Pancreas (tissue), 10 donors: Measurements from ENCODE around the gene WNT6. TPM values are rescaled to one million over a fixed set of nuclear protein-coding genes. Genes with fewer than 3 reads are reported as not detected.

Experiments
- ATAC-seq, 4 donors: fragments of 200-7000 bp; cut with Tn5 transposase; one replicate each; pipeline versions ENCODE4 v1.8.0 to v1.9.1; 2020; ENCODE audit warnings: mild to moderate bottlenecking in 4 of 4, moderate library complexity in 4 of 4
- DNase-seq, 6 donors: peaks; one replicate each; pipeline ENCODE4 v3.0.0-alpha.2; 2020
- FAIRE-seq: peaks from 2 replicates; lab custom pipeline; 2012; peaks lifted over from hg19 to GRCh38; lab: Jason Lieb, UNC
- H3K27ac ChIP-seq, 4 donors: fragments of 200-600 bp; sonication (generic); 1 replicate in 3 of 4; 2 replicates in 1 of 4; pipeline versions ENCODE4 v1.5.0 to v1.8.0; 2020
- H3K27me3 ChIP-seq, 4 donors: fragments of 200-600 bp; one replicate each; pipeline ENCODE4 v1.8.0; 2021
- H3K36me3 ChIP-seq, 3 donors: fragments of 200-600 bp; sonication (generic) in 1 of 3; one replicate each; pipeline versions ENCODE4 v1.5.0 to v1.8.0; 2020 to 2021
- H3K4me1 ChIP-seq, 3 donors: fragments of 200-600 bp; one replicate each; pipeline ENCODE4 v1.8.0; 2021
- H3K4me3 ChIP-seq, 4 donors: fragments of 200-600 bp; sonication (generic) in 2 of 4; one replicate each; pipeline versions ENCODE4 v1.5.0 to v1.8.0; 2020 to 2021
- H3K9me3 ChIP-seq, 4 donors: fragments of 200-600 bp; one replicate each; pipeline ENCODE4 v1.8.0; 2021
- CTCF ChIP-seq, 4 donors: fragments of 200-600 bp; sonication (generic) in 3 of 4; IDR thresholded peaks; one replicate each; pipeline versions ENCODE4 v1.5.0 to v1.8.0; 2021; ENCODE audit warnings: antibody characterized with exemption in 4 of 4
- WGBS, 2 donors: extraction: QIAGEN DNeasy Blood & Tissue Kit; methylation state at CpG; one replicate each; pipeline ENCODE4 v1.1.7; 2013; 5-methylcytosine and 5-hydroxymethylcytosine counted together
- intact Hi-C, 3 donors: fragments of 100-400 bp; cut with DNase I; formaldehyde crosslinking; loops; one replicate each; pipeline versions ENCODE4 v1.11.1 to v1.14.2; 2022
- polyA plus RNA-seq, 2 donors: library from polyadenylated mRNA; stranded (reverse); fragments of 200-250 nt; gene quantifications; one replicate each; pipeline ENCODE4 v1.2.3, GENCODE V29; 2013
- total RNA-seq, 6 donors: library from RNA; stranded (reverse); fragmentation: NEBNext Ultra II Directional in 4 of 6; extraction: Animal tissue kit (Norgen Biotek cat#: 25700) in 4 of 6; gene quantifications; one replicate each; pipeline versions ENCODE4 v1.2.1 to v1.2.4, GENCODE V29; 2021 to 2023
- donor health status: healthy with polysubstance abuse.
- donor health status: DM: no; HTN: no; CAD: no; lungs with moderate emphysema.
- donor health status: DM: no; HTN: no; CAD: no.
- donor health status: control.
- donor health status: control.
- donor health status: Bipolar disorder and iron deficiency.
- donor health status: DM: yes; HTN: yes; CAD: no.
- donor health status: DM: no; HTN: no; CAD: no.
- donor health status: DM: no; HTN: no; CAD: no.
- donor health status: DM: yes; HTN: yes; CAD: no.

The WNT6 gene
- total and polyA plus RNA-seq, 8 donors = 0.09 to 1.2 (median 0.32) TPM; not detected in 1

GRCh38 chr2:218892693-218893348, 33.2 kb downstream of the WNT6 start:
- ATAC-seq (peak; percentile 77 to 93 (median 87)), DNase-seq (peak; percentile 62 to 88 (median 76)), FAIRE-seq (no peak)
- Histone ChIP-seq H3K27ac (no peak overlapping the region), H3K4me1 (no peaks in the 10 kb centered on the region), H3K27me3 (peaks cover 0 to 6% (median 2%) of the 10 kb centered on the region in 4 donors), H3K36me3 (no peaks in the 10 kb centered on the region), H3K9me3 (no peaks in the 10 kb centered on the region), H3K4me3 (peak overlapping the region in 3 of 4 donors; percentile 9 to 48 (median 34))
- intact Hi-C loops = no loop called here
- TF ChIP-seq CTCF (IDR thresholded peaks at IDR 0.05) = peak in 3 of 4 donors; percentile 15 to 19 (median 15)
- 1 to 2% methylated on average over 62 to 72 of the region's 72 CpGs for WGBS, 2 donors

- no peaks in the 10 kb centered on the region for H3K36me3 ChIP-seq
- TF ChIP-seq CTCF (IDR thresholded peaks at IDR 0.05) = no peak
- WGBS, 2 donors = 54 to 57% methylated on average over 10 of the region's 10 CpGs
- DNase-seq = no peak
- H3K4me3 ChIP-seq = peak overlapping the region in 2 of 4 donors; percentile 34 to 48
- peaks cover 0 to 4% (median 0%) of the 10 kb centered on the region in 3 donors for H3K4me1 ChIP-seq
- H3K9me3 ChIP-seq = no peaks in the 10 kb centered on the region
- H3K27me3 ChIP-seq = peaks cover 0 to 10% (median 5%) of the 10 kb centered on the region in 4 donors
- FAIRE-seq = no peak
- ATAC-seq = no peak
- intact Hi-C loops = no loop called here
- H3K27ac ChIP-seq = no peak overlapping the region
These were observed 33.9 kb downstream of the WNT6 start for GRCh38 chr2:218893349-218894150.

- Histone ChIP-seq H3K4me1 (peaks cover 0 to 5% (median 0%) of the 10 kb centered on the region in 3 donors), H3K27me3 (peaks cover 0 to 16% (median 9%) of the 10 kb centered on the region in 4 donors), H3K36me3 (no peaks in the 10 kb centered on the region), H3K27ac (no peak overlapping the region), H3K9me3 (no peaks in the 10 kb centered on the region), H3K4me3 (no peak overlapping the region)
- FAIRE-seq (no peak), ATAC-seq (no peak), DNase-seq (no peak)
- no peak for TF ChIP-seq CTCF (IDR thresholded peaks at IDR 0.05)
- 50 to 63% methylated on average over 12 of the region's 12 CpGs for WGBS, 2 donors
- intact Hi-C loops = no loop called here
These were observed 34.7 kb downstream of the WNT6 start for GRCh38 chr2:218894151-218894879.

- H3K4me3 ChIP-seq = no peak overlapping the region
- FAIRE-seq (no peak), ATAC-seq (no peak), DNase-seq (no peak)
- H3K27me3 ChIP-seq = peaks cover 0 to 21% (median 13%) of the 10 kb centered on the region in 4 donors
- no peaks in the 10 kb centered on the region for H3K36me3 ChIP-seq
- intact Hi-C loops = no loop called here
- 64 to 72% methylated on average over 4 of the region's 4 CpGs for whole genome bisulfite sequencing, 2 donors
- no peak for TF ChIP-seq CTCF (IDR thresholded peaks at IDR 0.05)
- H3K9me3 ChIP-seq = no peaks in the 10 kb centered on the region
- H3K27ac ChIP-seq = no peak overlapping the region
- peaks cover 0 to 5% (median 0%) of the 10 kb centered on the region in 3 donors for H3K4me1 ChIP-seq
These were observed 35.2 kb downstream of the WNT6 start for GRCh38 chr2:218894880-218895157.
